Large intestine (tissue), 3 donors: Measurements from ENCODE around the gene RYR2. TPM values are rescaled to one million over a fixed set of nuclear protein-coding genes. Genes with fewer than 3 reads are reported as not detected.
"Not testable (repeated sequence)": the region's sequence is repeated elsewhere in the genome, so short reads cannot be mapped to it uniquely, and the experiment has no call there.

Experiments used
- DNase-seq, 2 donors: peaks; one replicate each; pipeline versions ENCODE4 v3.0.0 to v3.0.0-alpha.2; 2013
- H3K27ac ChIP-seq: one replicate; pipeline ENCODE4 v1.5.1; 2013; ENCODE audit warnings: low read length
- H3K27me3 ChIP-seq: 2 replicates; pipeline ENCODE4 v1.6.1; 2013; ENCODE audit warnings: low read length; ENCODE audit not compliant: control insufficient read depth, insufficient read depth
- H3K36me3 ChIP-seq: 2 replicates; pipeline ENCODE4 v1.6.1; 2013; ENCODE audit warnings: low read length; ENCODE audit not compliant: control insufficient read depth, insufficient read depth
- H3K4me1 ChIP-seq: one replicate; pipeline ENCODE4 v1.6.1; 2013; ENCODE audit warnings: low read length; ENCODE audit not compliant: control insufficient read depth, insufficient read depth
- H3K4me3 ChIP-seq: one replicate; pipeline ENCODE4 v1.5.1; 2013; ENCODE audit warnings: low read length
- H3K9me3 ChIP-seq: one replicate; pipeline ENCODE4 v1.6.1; 2013; ENCODE audit warnings: mild to moderate bottlenecking, low read depth, low read length, moderate library complexity; ENCODE audit not compliant: control insufficient read depth
- WGBS: methylation state at CpG from one replicate; pipeline ENCODE4 v1.1.5; 2013; ENCODE audit warnings: low lambda C conversion rate; ENCODE audit not compliant: insufficient coverage; 5-methylcytosine and 5-hydroxymethylcytosine counted together
- polyA plus RNA-seq: library from polyadenylated mRNA; unstranded; fragments of 120-200 nt; gene quantifications from one replicate; pipeline ENCODE4 v1.2.1, GENCODE V29; 2013

RYR2 gene
- polyA plus RNA-seq, 1 donor = 4.3 TPM

GRCh38 chr1:237799762-237800474, 757.9 kb downstream of the RYR2 start:
- no peaks in the 10 kb centered on the region for H3K4me1 ChIP-seq
- no peaks in the 10 kb centered on the region for H3K27me3 ChIP-seq
- no peaks in the 10 kb centered on the region for H3K9me3 ChIP-seq
- no CpG with 5 or more reads among the region's 5 CpGs for WGBS
- peak; percentile 68 to 72 for DNase-seq
- no peak overlapping the region for H3K27ac ChIP-seq
- H3K4me3 ChIP-seq = peak overlapping the region; percentile 28
- H3K36me3 ChIP-seq = no peaks in the 10 kb centered on the region

GRCh38 chr1:237804516-237804915, 762.5 kb downstream of the RYR2 start:
- no peaks in the 10 kb centered on the region for H3K9me3 ChIP-seq
- no peaks in the 10 kb centered on the region for H3K4me1 ChIP-seq
- DNase-seq = no peak
- 100% methylated on average over 1 of the region's 3 CpGs for WGBS
- H3K36me3 ChIP-seq = no peaks in the 10 kb centered on the region
- H3K4me3 ChIP-seq = no peak overlapping the region
- H3K27me3 ChIP-seq = no peaks in the 10 kb centered on the region
- no peak overlapping the region for H3K27ac ChIP-seq

- Histone ChIP-seq H3K4me1 (no peaks in the 10 kb centered on the region), H3K9me3 (no peaks in the 10 kb centered on the region), H3K36me3 (no peaks in the 10 kb centered on the region), H3K27ac (no peak overlapping the region), H3K4me3 (no peak overlapping the region), H3K27me3 (no peaks in the 10 kb centered on the region)
- WGBS = 71% methylated on average over 2 of the region's 2 CpGs
- no peak for DNase-seq
Observed at GRCh38 chr1:237809099-237809498, 767.1 kb downstream of the RYR2 start.

GRCh38 chr1:237811633-237812032, 769.6 kb downstream of the RYR2 start:
- no peaks in the 10 kb centered on the region for H3K9me3 ChIP-seq
- no peak overlapping the region for H3K4me3 ChIP-seq
- no peak overlapping the region for H3K27ac ChIP-seq
- H3K4me1 ChIP-seq = no peaks in the 10 kb centered on the region
- WGBS = 100% methylated on average over 1 of the region's 5 CpGs
- no peak for DNase-seq
- no peaks in the 10 kb centered on the region for H3K27me3 ChIP-seq
- H3K36me3 ChIP-seq = no peaks in the 10 kb centered on the region

GRCh38 chr1:237812061-237812460, 770.1 kb downstream of the RYR2 start:
- Histone ChIP-seq H3K27me3 (no peaks in the 10 kb centered on the region), H3K4me1 (no peaks in the 10 kb centered on the region), H3K9me3 (no peaks in the 10 kb centered on the region), H3K4me3 (no peak overlapping the region), H3K36me3 (no peaks in the 10 kb centered on the region), H3K27ac (no peak overlapping the region)
- WGBS = 100% methylated on average over 1 of the region's 2 CpGs
- no peak for DNase-seq

GRCh38 chr1:237814319-237814924, 772.4 kb downstream of the RYR2 start:
- no peaks in the 10 kb centered on the region for H3K9me3 ChIP-seq
- H3K36me3 ChIP-seq = no peaks in the 10 kb centered on the region
- 60% methylated on average over 4 of the region's 5 CpGs for WGBS
- H3K4me3 ChIP-seq = no peak overlapping the region
- H3K27ac ChIP-seq = no peak overlapping the region
- H3K4me1 ChIP-seq = no peaks in the 10 kb centered on the region
- H3K27me3 ChIP-seq = no peaks in the 10 kb centered on the region
- DNase-seq = no peak

- Histone ChIP-seq H3K36me3 (no peaks in the 10 kb centered on the region), H3K27me3 (no peaks in the 10 kb centered on the region), H3K9me3 (no peaks in the 10 kb centered on the region), H3K27ac (no peak overlapping the region), H3K4me1 (no peaks in the 10 kb centered on the region), H3K4me3 (no peak overlapping the region)
- DNase-seq = no peak
- WGBS = no CpG with 5 or more reads among the region's 1 CpG
Observed at GRCh38 chr1:237817277-237817676, 775.3 kb downstream of the RYR2 start.

GRCh38 chr1:237820634-237821033, 778.6 kb downstream of the RYR2 start:
- H3K4me1 ChIP-seq, H3K4me3 ChIP-seq, H3K27me3 ChIP-seq, H3K9me3 ChIP-seq, H3K36me3 ChIP-seq, H3K27ac ChIP-seq, DNase-seq: not testable (repeated sequence)
- no CpG with 5 or more reads among the region's 9 CpGs for WGBS

GRCh38 chr1:237832858-237833257, 790.9 kb downstream of the RYR2 start:
- Histone ChIP-seq H3K27ac (no peak overlapping the region), H3K4me3 (no peak overlapping the region), H3K27me3 (no peaks in the 10 kb centered on the region), H3K4me1 (no peaks in the 10 kb centered on the region), H3K36me3 (no peaks in the 10 kb centered on the region), H3K9me3 (no peaks in the 10 kb centered on the region)
- WGBS = 75% methylated on average over 2 of the region's 7 CpGs
- DNase-seq = no peak

- no CpG with 5 or more reads among the region's 3 CpGs for WGBS
- Histone ChIP-seq H3K9me3 (no peaks in the 10 kb centered on the region), H3K27me3 (no peaks in the 10 kb centered on the region), H3K4me3 (no peak overlapping the region), H3K36me3 (no peaks in the 10 kb centered on the region), H3K27ac (no peak overlapping the region), H3K4me1 (no peaks in the 10 kb centered on the region)
- DNase-seq = no peak
Observed at GRCh38 chr1:237834048-237834447, 792.1 kb downstream of the RYR2 start.

- H3K4me1 ChIP-seq = no peaks in the 10 kb centered on the region
- no peak overlapping the region for H3K4me3 ChIP-seq
- H3K36me3 ChIP-seq = no peaks in the 10 kb centered on the region
- WGBS = 88% methylated on average over 1 of the region's 3 CpGs
- no peaks in the 10 kb centered on the region for H3K27me3 ChIP-seq
- no peak for DNase-seq
- H3K9me3 ChIP-seq = no peaks in the 10 kb centered on the region
- H3K27ac ChIP-seq = no peak overlapping the region
Observed at GRCh38 chr1:237834461-237834860, 792.5 kb downstream of the RYR2 start.
